ENCODE results near the gene MIB2.

The MIB2 gene

GRCh38 chr1:1614204-1614953, 921 bp upstream of the MIB2 start:
- DNase-seq (ENCODE audit: low read depth in 2 of 2), result peak in 1 of 2 donors; percentile 33

- DNase-seq (ENCODE audit: low read depth in 2 of 2), result no peak
Measured at GRCh38 chr1:1614954-1615255, 395 bp upstream of the MIB2 start.

GRCh38 chr1:1616045-1616790, 918 bp downstream of the MIB2 start:
- DNase-seq (ENCODE audit: low read depth in 2 of 2), result no peak

GRCh38 chr1:1616838-1617237, 1.5 kb downstream of the MIB2 start:
- no peak for DNase-seq (ENCODE audit: low read depth in 2 of 2)

GRCh38 chr1:1617516-1617915, 2.2 kb downstream of the MIB2 start:
- DNase-seq (ENCODE audit: low read depth in 2 of 2), result no peak

GRCh38 chr1:1617925-1618324, 2.6 kb downstream of the MIB2 start:
- DNase-seq (ENCODE audit: low read depth in 2 of 2), result no peak

- no peak for DNase-seq (ENCODE audit: low read depth in 2 of 2)
Measured at GRCh38 chr1:1618396-1619068, 3.2 kb downstream of the MIB2 start.

- DNase-seq (ENCODE audit: low read depth in 2 of 2), result no peak
Measured at GRCh38 chr1:1619917-1620361, 4.6 kb downstream of the MIB2 start.

GRCh38 chr1:1620433-1621139, 5.3 kb downstream of the MIB2 start:
- no peak for DNase-seq (ENCODE audit: low read depth in 2 of 2)

GRCh38 chr1:1621173-1622009, 6.1 kb downstream of the MIB2 start:
- no peak for DNase-seq (ENCODE audit: low read depth in 2 of 2)

- DNase-seq (ENCODE audit: low read depth in 2 of 2), result no peak
Measured at GRCh38 chr1:1622010-1622787, 6.9 kb downstream of the MIB2 start.

GRCh38 chr1:1622788-1623094, 7.4 kb downstream of the MIB2 start:
- DNase-seq (ENCODE audit: low read depth in 2 of 2), result no peak

GRCh38 chr1:1623181-1623630, 7.9 kb downstream of the MIB2 start:
- no peak for DNase-seq (ENCODE audit: low read depth in 2 of 2)

- no peak for DNase-seq (ENCODE audit: low read depth in 2 of 2)
Measured at GRCh38 chr1:1623631-1624442, 8.5 kb downstream of the MIB2 start.

- no peak for DNase-seq (ENCODE audit: low read depth in 2 of 2)
Measured at GRCh38 chr1:1624443-1625403, 9.4 kb downstream of the MIB2 start.

GRCh38 chr1:1625404-1625775, 10.1 kb downstream of the MIB2 start:
- DNase-seq (ENCODE audit: low read depth in 2 of 2), result no peak

- DNase-seq (ENCODE audit: low read depth in 2 of 2), result no peak
Measured at GRCh38 chr1:1625824-1626206, 10.5 kb downstream of the MIB2 start.
